GM21717 (cell line): ENCODE data around the gene RPS27.
"Not testable (repeated sequence)": the region's sequence is repeated elsewhere in the genome, so short reads cannot be mapped to it uniquely, and the experiment has no call there.

Experiments
- ATAC-seq: cut with Tn5 transposase; IDR thresholded peaks from one replicate; pipeline ENCODE4 v1.9.1; 2021; ENCODE audit warnings: mild to moderate bottlenecking, moderate library complexity; ENCODE audit not compliant: unreplicated experiment

RPS27 gene

DNA sequence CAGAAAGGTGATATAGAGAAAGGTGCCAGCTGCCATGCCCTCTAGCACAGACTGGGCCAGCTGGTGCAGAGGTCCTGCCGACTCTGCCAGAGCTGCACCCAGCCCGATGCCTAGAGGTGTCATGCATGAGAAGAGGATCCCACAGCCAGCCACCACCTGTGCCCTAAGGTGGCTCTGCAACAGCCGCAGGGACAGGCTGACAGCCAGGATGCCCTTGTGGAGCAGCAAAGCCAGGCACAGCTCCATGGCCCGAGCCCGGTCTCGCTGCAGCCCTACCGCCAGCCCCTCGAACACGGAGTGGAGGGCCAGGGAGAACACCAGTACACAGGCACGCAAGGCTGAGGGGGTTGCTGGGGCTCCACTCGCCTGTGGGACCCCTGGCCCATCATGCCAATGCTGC is 30.4 kb upstream of the RPS27 start:
- no peak for ATAC-seq

DNA sequence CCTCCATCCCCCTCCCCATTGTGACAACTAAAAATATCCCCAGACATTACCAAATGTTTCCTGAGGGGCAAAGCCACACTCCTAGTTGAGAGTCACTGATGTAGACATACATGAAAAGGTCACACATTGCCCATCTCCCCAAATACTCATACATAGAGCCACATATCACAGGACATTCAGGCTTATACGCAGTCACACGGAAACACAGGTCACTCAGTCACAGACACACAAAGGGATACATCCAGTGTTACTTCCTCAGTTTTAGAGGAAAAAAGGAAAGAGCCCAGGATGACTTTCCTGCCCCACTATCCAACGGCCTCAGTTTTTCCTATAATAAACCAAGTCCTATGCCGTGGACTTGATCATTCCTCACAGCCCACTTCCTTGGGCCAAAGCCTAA is 29.1 kb upstream of the RPS27 start:
- ATAC-seq = no peak

DNA sequence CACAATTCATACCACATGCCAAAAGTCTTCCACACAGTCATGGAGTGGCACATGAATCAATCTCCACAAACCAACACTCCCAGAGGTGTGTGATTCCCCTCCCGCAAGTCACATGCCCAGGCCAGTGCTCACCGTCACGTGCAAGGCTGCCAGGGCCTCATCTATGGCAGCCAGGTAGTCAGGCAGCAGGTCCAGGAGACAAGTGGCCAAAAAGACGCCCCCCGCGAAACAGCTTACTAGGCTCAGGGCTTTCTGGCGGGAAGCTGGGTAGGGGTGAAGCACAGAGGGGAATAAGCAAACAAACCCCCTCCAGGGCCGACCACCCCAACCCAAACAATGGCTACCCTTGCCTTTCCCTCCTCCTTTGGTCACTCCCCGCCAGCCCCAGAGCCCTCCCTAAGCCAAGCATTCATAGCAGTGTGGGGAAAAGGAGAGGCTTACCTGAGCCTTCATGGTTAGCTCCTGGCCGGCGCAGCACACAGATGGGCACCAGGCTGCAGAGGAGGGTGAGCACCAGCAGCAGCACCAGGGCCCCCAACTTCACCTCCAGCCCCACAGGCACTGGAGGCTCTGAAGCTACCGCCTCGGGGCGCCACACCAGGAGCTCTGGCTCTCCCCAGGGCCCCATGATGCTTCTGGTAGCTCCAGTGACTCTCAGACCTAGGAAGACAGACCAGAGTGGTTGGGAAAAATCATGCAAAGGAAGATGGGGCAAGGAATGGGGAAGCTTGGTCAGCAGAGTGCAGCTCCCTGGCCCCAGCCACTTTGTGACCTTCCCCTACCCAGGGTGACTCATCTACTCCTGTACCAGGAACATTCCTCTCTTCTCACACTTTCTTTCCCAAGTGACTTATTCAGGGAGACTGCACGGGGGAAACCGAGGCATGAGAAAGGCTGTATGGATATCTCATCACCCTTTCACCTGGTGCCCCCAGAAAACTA is 28.2 kb upstream of the RPS27 start:
- no peak for ATAC-seq

DNA sequence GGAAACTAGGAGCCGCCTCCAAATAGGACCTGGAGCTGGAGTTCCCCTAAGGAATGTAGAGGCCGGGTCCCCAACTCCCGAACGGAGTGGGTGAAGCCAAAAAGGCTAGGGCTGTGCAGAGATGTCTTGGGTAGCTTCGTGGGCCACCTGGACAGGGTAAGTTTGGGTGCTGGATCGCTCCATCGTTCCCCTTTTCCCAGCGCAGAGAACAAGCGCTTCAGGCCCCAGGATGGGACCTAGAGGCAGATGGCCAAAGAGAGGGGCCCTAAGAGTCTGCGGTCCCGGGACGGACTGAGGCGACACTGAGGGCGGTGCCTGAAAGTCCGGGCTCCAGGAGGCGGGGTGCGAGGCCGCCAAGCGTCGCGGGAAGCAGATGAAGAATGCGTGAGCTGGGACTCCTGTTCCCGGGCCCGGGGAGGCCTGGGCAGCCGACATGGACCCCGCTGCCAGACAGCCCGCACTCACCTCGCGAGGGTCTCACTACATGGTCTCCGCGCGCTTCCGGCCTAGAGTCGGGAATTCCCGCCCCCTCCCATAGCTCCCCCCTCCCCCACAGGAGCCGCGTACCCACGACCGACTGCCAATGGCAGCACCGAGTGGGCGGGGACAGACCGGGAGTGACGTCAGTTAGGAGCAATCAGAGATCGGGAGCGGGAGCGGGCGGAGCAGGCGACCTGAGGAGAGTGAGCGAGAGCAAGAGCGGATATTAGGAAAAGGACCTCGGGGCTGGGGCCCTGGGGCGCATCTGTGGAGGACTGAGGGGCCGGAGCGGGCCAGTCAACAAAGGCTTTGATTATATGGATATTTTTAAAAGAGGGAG is 27.3 kb upstream of the RPS27 start, which contains the start of gene SLC39A1:
Gene SLC39A1, minus strand, starts transcription at position 508 of the 820 bp plus-strand sequence. CDS start 822 bp downstream, outside the sequence.
- ATAC-seq = peak; percentile 43

DNA sequence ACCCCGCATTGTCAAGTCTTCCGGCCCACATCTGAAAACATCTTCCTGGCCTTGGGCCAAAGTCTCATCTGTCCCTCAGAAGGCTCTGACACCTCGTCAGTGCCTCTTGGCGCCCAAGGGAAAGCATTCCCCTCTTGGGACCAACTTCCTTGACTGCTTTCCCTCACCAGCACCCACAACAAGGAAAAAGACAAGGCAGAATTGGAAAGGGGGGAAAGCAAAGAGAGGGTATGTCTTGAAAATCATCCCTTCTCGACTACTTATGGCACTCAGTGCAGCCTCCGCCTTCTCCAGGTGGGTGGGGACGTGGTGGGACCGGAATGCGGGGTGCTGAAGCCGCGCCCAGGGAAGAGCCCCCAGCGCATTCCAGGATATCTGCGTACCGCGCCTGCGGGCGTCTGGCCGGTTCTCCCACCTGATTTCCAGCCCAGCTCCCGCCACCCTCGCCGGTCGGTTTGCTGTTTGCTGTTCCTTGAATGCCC is 26.7 kb upstream of the RPS27 start:
- peak; percentile 1 for ATAC-seq

DNA sequence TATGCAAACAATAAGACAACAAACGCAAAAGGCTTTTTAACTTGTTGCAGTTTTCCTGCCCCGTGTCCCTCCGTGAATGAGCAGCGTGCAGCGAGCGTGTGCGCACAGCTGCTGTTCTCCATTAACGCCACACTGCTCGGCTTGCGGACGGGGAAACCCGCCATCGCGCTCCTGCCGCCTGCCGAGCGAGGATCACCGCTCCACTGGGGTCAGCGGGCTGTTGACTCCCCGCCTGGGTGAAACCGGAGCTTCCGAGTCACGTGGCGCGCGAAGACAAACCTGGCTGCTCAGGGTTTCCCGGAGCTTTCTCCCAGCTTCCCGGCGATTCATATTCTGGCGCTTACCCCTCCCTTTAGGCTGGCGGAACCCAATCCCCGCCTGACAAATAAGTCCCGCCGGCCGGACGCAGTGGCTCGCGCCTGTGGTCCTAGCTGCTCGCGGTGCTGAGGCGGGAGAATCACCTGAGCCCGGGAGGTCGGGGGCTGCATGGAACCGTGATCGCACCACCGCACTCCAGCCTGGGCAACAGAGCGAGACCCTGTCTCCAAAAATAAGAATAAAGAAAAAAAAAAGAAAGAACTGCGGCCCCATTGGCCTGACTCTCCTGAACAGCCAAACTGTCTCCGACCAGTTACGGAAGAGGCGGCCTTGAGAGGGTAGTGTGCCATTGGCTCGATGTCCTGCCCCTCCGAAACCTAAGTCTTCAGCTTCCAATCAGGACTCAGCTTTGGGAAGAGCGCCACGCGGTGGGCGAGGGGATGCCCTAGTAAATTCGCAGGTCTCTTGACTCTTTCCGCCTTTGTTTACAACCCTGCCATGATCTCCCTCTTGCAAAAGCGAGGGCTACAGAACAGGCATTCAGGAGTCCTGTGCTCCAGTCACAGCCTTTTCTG is 23.2 kb upstream of the RPS27 start, which contains the start of gene CREB3L4:
Gene CREB3L4, plus strand, starts transcription at position 796 of the 893 bp plus-strand sequence. CDS start 624 bp downstream, outside the sequence.
- peak; percentile 64 for ATAC-seq

DNA sequence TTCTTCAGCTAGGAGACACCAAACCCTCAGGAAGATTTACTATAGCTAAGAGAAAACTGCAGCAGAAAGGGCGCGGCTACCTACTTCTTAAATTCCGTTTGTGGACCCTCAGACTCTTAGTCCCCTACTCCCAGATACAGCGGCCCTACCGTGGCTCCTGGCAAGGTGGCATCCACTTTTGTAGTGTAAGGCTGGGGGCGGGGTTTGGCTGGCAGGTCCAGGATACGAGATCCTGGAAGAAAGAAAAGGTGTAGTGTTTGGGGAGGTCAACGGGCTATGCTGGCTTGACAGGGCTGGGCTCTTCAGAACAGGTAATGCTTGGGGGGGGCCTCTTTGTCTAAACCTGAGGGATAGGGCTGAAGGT is 22.6 kb upstream of the RPS27 start:
- no peak for ATAC-seq

DNA sequence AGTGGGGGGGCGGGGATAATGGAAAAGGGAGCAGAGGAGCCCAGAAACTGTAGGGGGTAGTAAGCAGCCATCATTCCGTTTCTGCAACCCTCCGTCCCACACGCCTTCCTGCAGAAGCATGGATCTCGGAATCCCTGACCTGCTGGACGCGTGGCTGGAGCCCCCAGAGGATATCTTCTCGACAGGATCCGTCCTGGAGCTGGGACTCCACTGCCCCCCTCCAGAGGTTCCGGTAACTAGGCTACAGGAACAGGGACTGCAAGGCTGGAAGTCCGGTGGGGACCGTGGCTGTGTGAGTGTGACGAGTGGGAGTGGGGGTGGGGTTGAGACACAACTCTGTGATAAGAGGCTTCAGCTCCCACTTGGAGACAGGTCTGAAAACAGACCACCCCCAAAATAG is 22.2 kb upstream of the RPS27 start:
- no peak for ATAC-seq

DNA sequence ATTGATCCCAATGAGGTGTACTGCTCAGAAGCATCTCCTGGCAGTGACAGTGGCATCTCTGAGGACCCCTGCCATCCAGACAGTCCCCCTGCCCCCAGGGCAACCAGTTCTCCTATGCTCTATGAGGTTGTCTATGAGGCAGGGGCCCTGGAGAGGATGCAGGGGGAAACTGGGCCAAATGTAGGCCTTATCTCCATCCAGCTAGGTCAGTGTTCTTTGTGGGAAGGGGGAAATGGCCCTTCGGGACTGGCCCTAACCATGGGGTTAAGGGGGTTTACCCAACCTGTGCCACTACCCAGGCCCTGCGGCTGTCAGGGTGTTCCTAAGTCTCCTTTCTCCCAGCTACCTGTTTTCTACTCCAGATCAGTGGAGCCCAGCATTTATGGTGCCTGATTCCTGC is 21.6 kb upstream of the RPS27 start:
- ATAC-seq = no peak

DNA sequence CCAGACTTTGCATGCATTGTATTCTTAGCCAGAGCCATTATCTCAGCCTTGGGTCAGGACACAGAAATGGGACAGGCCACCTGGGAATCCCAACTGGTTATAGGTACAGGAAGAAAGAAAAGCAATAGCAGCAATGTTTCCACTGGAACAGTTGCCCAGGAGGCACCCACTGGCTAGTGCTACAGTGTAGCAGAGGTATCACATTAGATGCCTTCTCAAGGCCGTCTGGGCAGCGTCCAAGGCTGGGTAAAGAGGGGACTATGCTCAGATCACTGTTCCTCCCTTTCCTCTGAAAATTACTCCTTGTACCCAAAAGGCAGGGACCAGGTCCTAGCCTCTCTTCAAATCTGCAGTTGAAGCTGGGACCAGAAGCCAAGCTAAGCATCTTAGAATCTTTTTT is 20.2 kb upstream of the RPS27 start:
- ATAC-seq = no peak

DNA sequence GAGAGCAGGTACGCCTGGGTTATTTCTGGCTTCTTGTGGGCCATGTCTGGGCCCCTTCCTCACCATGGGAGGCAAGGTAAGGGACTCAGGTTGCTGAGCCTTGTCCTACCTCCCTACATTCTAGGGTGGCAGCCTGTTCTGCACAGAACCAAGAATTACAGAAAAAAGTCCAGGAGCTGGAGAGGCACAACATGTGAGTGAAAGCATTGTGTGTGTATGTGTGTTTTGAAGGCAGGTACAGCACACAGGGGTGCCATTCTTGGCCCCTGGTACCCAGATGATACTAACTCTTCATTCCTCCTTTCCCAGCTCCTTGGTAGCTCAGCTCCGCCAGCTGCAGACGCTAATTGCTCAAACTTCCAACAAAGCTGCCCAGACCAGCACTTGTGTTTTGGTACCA is 17.5 kb upstream of the RPS27 start:
- no peak for ATAC-seq

DNA sequence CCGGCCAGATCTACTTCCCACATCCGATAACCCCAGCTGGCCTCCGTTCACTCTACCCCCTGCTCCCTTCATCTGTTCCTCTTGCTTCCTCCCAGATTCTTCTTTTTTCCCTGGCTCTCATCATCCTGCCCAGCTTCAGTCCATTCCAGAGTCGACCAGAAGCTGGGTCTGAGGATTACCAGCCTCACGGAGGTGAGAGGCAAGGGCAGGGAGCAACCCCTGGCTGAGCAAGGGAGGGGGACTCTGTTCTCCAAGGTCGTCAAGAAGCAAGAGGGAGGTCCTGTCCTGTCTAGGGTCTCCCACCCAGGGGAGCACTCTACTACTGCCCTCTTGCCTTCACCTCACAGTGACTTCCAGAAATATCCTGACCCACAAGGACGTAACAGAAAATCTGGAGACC is 17.0 kb upstream of the RPS27 start:
- ATAC-seq = no peak

DNA sequence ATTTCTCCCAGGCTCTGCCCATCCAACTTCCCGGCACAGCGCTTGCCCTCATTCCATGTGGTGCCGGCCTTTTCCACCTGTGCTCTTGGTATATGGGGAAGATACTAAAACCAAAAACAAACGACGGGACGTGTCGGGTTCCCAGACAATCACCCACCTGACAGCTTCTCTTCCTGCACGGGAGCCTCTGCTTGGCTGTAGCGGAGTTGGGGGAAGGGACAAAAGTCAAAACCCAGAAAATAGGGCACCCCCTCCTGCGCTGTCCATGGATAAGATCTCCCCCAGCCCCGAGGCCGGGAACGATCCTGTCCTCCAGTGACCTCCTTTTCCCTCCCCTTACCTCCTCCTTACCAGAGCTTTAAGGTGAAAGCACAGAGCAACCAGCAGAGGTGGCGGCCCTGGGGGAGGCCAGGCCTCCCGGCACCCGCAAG is 13.7 kb upstream of the RPS27 start:
- no peak for ATAC-seq

DNA sequence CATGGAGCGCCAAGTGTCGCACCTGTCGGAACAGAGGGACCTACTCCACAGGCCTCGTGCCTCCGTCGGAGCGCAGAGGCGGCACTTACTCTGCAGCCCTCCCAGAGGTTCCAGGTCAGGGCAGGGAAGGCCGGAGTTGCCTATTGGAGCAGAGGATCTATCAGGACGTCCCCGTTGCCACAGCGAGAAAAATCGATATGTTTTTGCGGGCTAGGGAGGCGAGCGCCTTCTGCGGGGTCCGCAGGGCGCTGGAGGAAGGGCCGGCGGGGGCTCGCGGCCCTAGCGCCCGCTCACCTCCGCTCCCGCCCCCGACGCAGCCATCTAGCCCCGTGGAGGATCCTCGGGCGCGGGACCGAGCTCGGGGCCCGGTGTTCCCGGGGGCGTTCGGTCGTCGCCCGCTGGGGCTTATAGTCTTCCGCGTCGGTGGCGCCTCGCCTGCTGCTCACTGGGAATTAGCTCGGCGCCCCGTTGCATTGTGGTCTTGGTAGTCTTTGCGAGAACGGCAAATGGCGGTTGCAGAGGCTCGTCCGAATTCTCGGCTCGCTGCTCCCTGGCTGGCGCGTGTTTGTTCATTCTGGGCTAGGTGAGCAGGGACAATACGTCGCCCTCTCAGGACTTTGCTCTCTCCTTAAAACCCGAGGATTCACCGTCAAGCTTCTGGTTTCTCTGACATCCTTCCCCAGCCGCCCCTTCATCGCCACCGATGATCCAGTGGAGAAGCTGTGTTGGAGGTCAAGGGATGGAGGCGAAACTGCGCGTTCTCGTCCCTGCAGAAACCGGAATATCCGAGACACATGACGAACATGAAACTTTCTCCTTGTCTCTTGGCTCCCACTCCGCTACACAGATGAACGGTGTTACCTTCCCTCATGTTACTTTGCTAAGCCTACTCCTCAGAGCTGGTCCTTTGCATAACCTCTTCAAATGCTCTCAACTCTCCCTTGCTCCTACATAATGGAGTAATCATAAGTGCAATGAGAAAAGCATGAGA is 13.0 kb upstream of the RPS27 start, which contains the start of gene JTB:
Gene JTB, minus strand, starts transcription at position 425 of the 991 bp plus-strand sequence. Its CDS starts 422 bp downstream, at position 3.
- peak; percentile 77 for ATAC-seq

DNA sequence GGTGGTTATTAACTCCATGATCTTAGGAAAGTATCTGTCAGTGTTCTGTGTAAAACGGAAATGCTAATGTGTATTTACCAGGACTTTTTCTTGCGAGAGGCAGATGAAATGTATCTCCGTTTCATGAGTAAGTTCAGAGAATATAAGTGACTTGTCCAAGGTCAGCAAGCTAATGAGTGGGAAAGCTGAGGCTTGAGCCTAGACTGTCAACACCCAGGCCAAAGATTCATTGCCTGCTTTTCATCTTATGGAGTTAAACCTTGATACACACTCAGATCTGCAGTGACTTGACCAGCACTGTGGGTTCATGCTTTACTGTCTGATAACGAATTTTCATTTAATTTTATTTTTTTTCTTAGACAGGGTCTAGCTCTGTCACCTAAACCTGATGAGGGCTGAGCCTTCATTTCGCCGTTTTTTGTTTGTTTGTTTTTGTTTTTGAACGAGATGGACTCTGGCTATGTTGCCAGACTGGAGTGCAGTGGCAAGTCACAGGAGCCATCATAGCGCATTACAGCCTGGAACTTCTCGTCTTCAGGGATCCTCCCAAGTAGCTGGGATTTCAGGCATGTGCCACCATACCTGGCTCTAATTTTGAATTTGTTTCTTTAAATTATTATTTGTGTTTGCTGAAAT is 12.2 kb upstream of the RPS27 start:
- no peak for ATAC-seq

DNA sequence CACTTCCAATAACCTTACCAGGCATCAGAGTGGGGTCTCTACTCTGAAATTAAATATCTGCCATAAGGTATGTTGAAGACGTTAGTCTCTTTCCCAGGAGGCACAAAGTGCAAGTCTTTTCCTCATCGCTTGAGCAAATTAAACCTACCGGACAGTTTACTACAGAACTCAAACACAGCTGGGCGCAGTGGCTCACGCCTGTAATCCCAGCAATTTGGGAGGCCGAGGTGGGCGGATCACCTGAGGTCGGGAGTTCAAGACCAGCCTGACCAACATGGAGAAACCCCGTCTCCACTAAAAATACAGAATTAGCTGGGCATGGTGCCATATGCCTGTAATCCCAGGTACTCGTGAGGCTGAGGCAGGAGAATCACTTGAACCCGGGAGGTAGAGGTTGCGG is 11.5 kb upstream of the RPS27 start:
- ATAC-seq = not testable (repeated sequence)

DNA sequence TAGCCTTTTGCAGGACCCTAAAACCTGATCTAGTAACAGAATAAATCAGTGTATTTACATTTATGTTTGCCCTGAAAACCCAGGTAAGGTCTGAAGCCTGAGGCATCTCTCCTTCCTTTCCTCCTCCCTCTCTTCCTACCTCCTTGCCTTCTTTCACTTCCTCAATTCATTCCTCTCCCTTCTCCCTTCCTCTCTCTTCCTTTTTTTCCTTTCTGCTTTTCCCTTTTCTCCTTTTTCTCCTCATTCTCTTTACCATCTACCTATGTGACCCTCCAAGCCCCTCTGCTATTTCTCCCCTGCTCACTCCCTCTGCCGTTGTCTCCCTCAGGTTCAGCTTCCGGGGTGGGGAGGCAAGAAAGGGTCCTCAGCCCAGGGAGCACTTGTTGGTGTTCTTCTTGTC is 8.8 kb upstream of the RPS27 start:
- ATAC-seq = not testable (repeated sequence)

DNA sequence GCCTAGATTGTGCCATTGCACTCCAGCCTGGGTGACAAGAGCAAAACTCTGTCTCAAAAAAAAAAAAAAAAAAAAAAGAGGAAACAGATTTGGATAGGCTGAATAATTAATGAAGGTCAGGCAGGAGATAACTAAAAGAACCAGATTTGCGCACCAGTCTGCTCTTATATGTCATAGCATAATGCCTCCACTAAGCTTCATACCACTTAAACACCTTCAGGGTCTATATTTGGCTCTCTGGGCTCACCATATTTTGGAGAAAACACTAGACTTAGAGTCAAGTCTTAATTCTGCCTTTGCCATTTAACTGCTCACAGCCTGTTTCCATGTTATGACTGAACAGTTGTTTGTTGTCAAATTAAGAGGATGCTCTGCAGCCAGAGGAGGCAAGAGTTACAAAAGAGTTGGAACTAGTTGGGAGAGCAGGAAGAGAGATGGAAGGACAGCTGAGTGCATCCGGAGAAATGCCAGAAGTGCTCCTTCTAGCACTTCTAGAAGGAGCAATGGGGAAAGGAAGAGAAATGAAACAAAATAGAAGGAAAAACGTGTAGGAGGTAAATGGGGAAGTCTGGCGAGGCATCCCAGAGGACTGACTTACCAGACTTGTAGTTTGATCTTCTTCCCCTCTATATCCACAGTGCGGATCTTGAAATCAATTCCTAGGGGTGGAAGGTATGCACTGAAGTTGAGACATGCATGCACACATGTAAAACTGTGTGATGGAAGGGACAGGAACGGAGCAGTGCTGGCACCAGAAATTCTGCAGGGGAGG is 6.3 kb upstream of the RPS27 start:
- ATAC-seq = no peak
